Measurements from ENCODE around the gene TGFBR3L. TPM values are rescaled to one million over a fixed set of nuclear protein-coding genes. Genes with fewer than 3 reads are reported as not detected.

TGFBR3L gene
- polyA plus RNA-seq, 1 donor (not counting 4 experiments of a cell fraction or from before 2014, with no cell fraction given): 0.28 TPM

DNA sequence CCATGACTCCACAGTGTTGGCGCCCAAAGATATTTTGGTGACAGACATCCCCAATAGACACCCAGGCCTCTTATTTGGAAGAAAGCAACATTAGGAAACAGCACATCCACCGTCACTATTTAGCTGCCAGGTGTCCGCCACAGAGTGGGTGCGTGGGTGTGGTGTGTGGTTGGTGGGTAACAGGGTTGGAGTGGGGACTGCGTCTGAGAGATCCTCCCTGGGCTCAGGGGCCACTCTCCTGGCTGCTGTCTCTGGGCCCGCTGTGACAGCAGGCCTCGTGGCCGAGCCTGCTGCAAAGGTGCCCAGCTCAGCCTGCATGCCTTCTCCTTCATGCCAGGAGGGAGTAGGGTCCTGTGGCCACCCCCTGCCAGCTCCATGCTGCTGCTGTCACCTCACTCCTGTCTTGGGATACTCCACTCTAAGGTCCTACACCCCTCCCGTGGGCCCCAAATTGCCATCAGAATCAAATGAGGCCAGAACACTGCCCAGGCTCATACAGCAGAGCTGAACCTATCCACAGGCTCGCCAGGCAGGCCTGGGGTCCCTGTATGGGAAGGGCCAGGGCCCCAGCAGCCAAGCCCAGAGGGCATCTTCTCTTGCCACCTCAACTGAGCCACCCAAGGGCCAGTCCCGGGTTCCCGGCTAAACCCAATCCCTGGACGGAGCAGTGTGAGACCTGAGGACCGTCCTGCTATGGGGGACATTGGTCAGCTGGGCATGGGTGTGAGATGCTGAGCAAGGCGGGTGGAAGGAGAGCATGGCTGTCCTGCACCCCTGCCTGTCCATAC lies 53.6 kb downstream of the TGFBR3L start:
- Histone ChIP-seq H3K4me1 (ENCODE audit: control insufficient read depth, extremely low read depth, insufficient read depth, low read length) (no peaks in the 10 kb centered on the region), H3K27ac (ENCODE audit: control insufficient read depth, insufficient read depth, low read length) (no peak overlapping the region), H3K79me2 (ENCODE audit: control insufficient read depth, insufficient read depth, low read length) (no peaks in the 10 kb centered on the region), H3K9me1 (ENCODE audit: control insufficient read depth, extremely low read depth, insufficient read depth, low read length) (no peaks in the 10 kb centered on the region), H3K4me2 (ENCODE audit: control insufficient read depth, extremely low read depth, insufficient read depth, low read depth, low read length) (no peak overlapping the region), H3K27me3 (ENCODE audit: control insufficient read depth, extremely low read depth, insufficient read depth, low read length) (no peaks in the 10 kb centered on the region), H3K9me3 (ENCODE audit: control insufficient read depth, low read depth, low read length) (no peaks in the 10 kb centered on the region), H3K9ac (ENCODE audit: control insufficient read depth, extremely low read depth, insufficient read depth, low read length) (no peak overlapping the region), H4K20me1 (ENCODE audit: control insufficient read depth, extremely low read depth, insufficient read depth, low read length) (no peaks in the 10 kb centered on the region), H3K36me3 (ENCODE audit: control insufficient read depth in 2 of 2, extremely low read depth in 1 of 2, insufficient read depth in 2 of 2, low read length in 2 of 2) (peaks cover 31 to 43% of the 10 kb centered on the region in 2 experiments), H3K4me3 (ENCODE audit: control insufficient read depth in 2 of 3, extremely low read depth in 1 of 3, insufficient read depth in 2 of 3, low read depth in 1 of 3, low read length in 3 of 3) (no peak overlapping the region), H2AFZ (ENCODE audit: control insufficient read depth, low read length) (no peak overlapping the region)
- DNase-seq (ENCODE audit: low read depth, low spot score) (no peak), FAIRE-seq (no peak)
- no peak for TF ChIP-seq EZH2 (IDR thresholded peaks at IDR 0.05; ENCODE audit: low read length)
- TF ChIP-seq, protein P1, sequence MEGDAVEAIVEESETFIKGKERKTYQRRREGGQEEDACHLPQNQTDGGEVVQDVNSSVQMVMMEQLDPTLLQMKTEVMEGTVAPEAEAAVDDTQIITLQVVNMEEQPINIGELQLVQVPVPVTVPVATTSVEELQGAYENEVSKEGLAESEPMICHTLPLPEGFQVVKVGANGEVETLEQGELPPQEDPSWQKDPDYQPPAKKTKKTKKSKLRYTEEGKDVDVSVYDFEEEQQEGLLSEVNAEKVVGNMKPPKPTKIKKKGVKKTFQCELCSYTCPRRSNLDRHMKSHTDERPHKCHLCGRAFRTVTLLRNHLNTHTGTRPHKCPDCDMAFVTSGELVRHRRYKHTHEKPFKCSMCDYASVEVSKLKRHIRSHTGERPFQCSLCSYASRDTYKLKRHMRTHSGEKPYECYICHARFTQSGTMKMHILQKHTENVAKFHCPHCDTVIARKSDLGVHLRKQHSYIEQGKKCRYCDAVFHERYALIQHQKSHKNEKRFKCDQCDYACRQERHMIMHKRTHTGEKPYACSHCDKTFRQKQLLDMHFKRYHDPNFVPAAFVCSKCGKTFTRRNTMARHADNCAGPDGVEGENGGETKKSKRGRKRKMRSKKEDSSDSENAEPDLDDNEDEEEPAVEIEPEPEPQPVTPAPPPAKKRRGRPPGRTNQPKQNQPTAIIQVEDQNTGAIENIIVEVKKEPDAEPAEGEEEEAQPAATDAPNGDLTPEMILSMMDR (optimal IDR thresholded peaks at IDR 0.05 in 1 of 3, IDR thresholded peaks at IDR 0.05 in 1 of 3, conservative IDR thresholded peaks at IDR 0.05 in 1 of 3; ENCODE audit: extremely low read depth in 1 of 3, insufficient read depth in 2 of 3, low read length in 3 of 3): no peak
- dilution Hi-C loops (cut with MboI; ENCODE audit: extremely low pct_ligation_motif_present, low sequenced_read_pairs): no loop called here

Other genes with a start within 250 kb of the TGFBR3L start
- not detected in 3 replicates for gene RETN, start 245.8 kb upstream of the TGFBR3L start, polyA plus RNA-seq
- gene MCEMP1, start 237.7 kb upstream of the TGFBR3L start, polyA plus RNA-seq: 0.09 TPM in 1 of 3 replicates, not detected in the others
- gene TRAPPC5, start 234.0 kb upstream of the TGFBR3L start, polyA plus RNA-seq: 27.7 to 141 TPM (median 54.8 TPM) in 3 replicates
- 0.14 TPM in 1 of 3 replicates, not detected in the others for gene FCER2, start 212.7 kb upstream of the TGFBR3L start, polyA plus RNA-seq
- gene CLEC4G, start 182.7 kb upstream of the TGFBR3L start, polyA plus RNA-seq: not detected in 3 replicates
- gene CD209, start 167.3 kb upstream of the TGFBR3L start, polyA plus RNA-seq: not detected in 3 replicates
- gene CLEC4M, start 151.6 kb upstream of the TGFBR3L start, polyA plus RNA-seq: 0.03 TPM in 1 of 3 replicates, not detected in the others
- 7.5 to 14.8 TPM (median 8.5 TPM) in 3 replicates for gene EVI5L, start 84.6 kb upstream of the TGFBR3L start, polyA plus RNA-seq
- gene PRR36, start 40.4 kb upstream of the TGFBR3L start, polyA plus RNA-seq: 0.05 TPM in 2 of 3 replicates, not detected in the other
- 11.5 to 22.2 TPM (median 13.5 TPM) in 3 replicates for gene LRRC8E, start 26.3 kb upstream of the TGFBR3L start, polyA plus RNA-seq
- gene MAP2K7, start 11.0 kb upstream of the TGFBR3L start, polyA plus RNA-seq: 8.4 to 11.7 TPM (median 10.9 TPM) in 3 replicates
- gene SNAPC2, start 5.5 kb downstream of the TGFBR3L start, polyA plus RNA-seq: 10.7 to 15.5 TPM (median 10.8 TPM) in 3 replicates
- 0.41 to 2.1 TPM (median 1.5 TPM) in 3 replicates for gene CTXN1, start 11.3 kb downstream of the TGFBR3L start, polyA plus RNA-seq
- 32.4 to 37.1 TPM (median 34.8 TPM) in 3 replicates for gene TIMM44, start 28.8 kb downstream of the TGFBR3L start, polyA plus RNA-seq
- gene ELAVL1, start 90.8 kb downstream of the TGFBR3L start, polyA plus RNA-seq: 32.6 to 96.8 TPM (median 46.9 TPM) in 3 replicates
- gene CCL25, start 137.9 kb downstream of the TGFBR3L start, polyA plus RNA-seq: not detected in 3 replicates
- not detected in 3 replicates for gene FBN3, start 234.8 kb downstream of the TGFBR3L start, polyA plus RNA-seq

Data from keratinocyte (primary cell).